Measurements from ENCODE around the gene ADGRG7.

The ADGRG7 gene

GRCh38 chr3:100645913-100646312 is 36.5 kb downstream of the ADGRG7 start:
- H3K4me1 ChIP-seq: no peaks in the 10 kb centered on the region
- no peak overlapping the region for H3K4me3 ChIP-seq (ENCODE audit: low read depth, low read length)
- H3K9me3 ChIP-seq (ENCODE audit: control insufficient read depth, low read length): no peaks in the 10 kb centered on the region
- no peak overlapping the region for H3K4me2 ChIP-seq (ENCODE audit: low read length)
- H3K27me3 ChIP-seq (ENCODE audit: control insufficient read depth, insufficient read depth, low read length): no peaks in the 10 kb centered on the region
- no peak for TF ChIP-seq CTCF (IDR thresholded peaks at IDR 0.05)
- H3K36me3 ChIP-seq (ENCODE audit: control insufficient read depth, insufficient read depth, low read length): no peaks in the 10 kb centered on the region
- H3K27ac ChIP-seq: no peak overlapping the region
- no peak overlapping the region for H2AFZ ChIP-seq
- H3K9ac ChIP-seq: no peak overlapping the region
- no peaks in the 10 kb centered on the region for H3K79me2 ChIP-seq

GRCh38 chr3:100647171-100647570 is 37.8 kb downstream of the ADGRG7 start:
- Histone ChIP-seq H3K27ac (no peak overlapping the region), H3K4me3 (ENCODE audit: low read depth, low read length) (no peak overlapping the region), H3K27me3 (ENCODE audit: control insufficient read depth, insufficient read depth, low read length) (no peaks in the 10 kb centered on the region), H3K9me3 (ENCODE audit: control insufficient read depth, low read length) (no peaks in the 10 kb centered on the region), H3K4me2 (ENCODE audit: low read length) (no peak overlapping the region), H2AFZ (no peak overlapping the region), H3K36me3 (ENCODE audit: control insufficient read depth, insufficient read depth, low read length) (no peaks in the 10 kb centered on the region), H3K79me2 (no peaks in the 10 kb centered on the region), H3K9ac (no peak overlapping the region), H3K4me1 (no peaks in the 10 kb centered on the region)
- TF ChIP-seq CTCF (IDR thresholded peaks at IDR 0.05): no peak

GRCh38 chr3:100647657-100648056 is 38.3 kb downstream of the ADGRG7 start:
- no peak for TF ChIP-seq CTCF (IDR thresholded peaks at IDR 0.05)
- Histone ChIP-seq H3K79me2 (no peaks in the 10 kb centered on the region), H3K9ac (no peak overlapping the region), H3K36me3 (ENCODE audit: control insufficient read depth, insufficient read depth, low read length) (no peaks in the 10 kb centered on the region), H3K27ac (no peak overlapping the region), H3K27me3 (ENCODE audit: control insufficient read depth, insufficient read depth, low read length) (no peaks in the 10 kb centered on the region), H2AFZ (no peak overlapping the region), H3K4me2 (ENCODE audit: low read length) (no peak overlapping the region), H3K4me3 (ENCODE audit: low read depth, low read length) (no peak overlapping the region), H3K9me3 (ENCODE audit: control insufficient read depth, low read length) (no peaks in the 10 kb centered on the region), H3K4me1 (no peaks in the 10 kb centered on the region)

- H3K9ac ChIP-seq: no peak overlapping the region
- no peaks in the 10 kb centered on the region for H3K27me3 ChIP-seq (ENCODE audit: control insufficient read depth, insufficient read depth, low read length)
- no peak for TF ChIP-seq CTCF (IDR thresholded peaks at IDR 0.05)
- H3K79me2 ChIP-seq: no peaks in the 10 kb centered on the region
- no peak overlapping the region for H3K27ac ChIP-seq
- no peaks in the 10 kb centered on the region for H3K4me1 ChIP-seq
- no peak overlapping the region for H3K4me3 ChIP-seq (ENCODE audit: low read depth, low read length)
- no peaks in the 10 kb centered on the region for H3K9me3 ChIP-seq (ENCODE audit: control insufficient read depth, low read length)
- no peak overlapping the region for H3K4me2 ChIP-seq (ENCODE audit: low read length)
- H2AFZ ChIP-seq: peak overlapping the region; percentile 48
- no peaks in the 10 kb centered on the region for H3K36me3 ChIP-seq (ENCODE audit: control insufficient read depth, insufficient read depth, low read length)
These were observed 41.5 kb downstream of the ADGRG7 start for GRCh38 chr3:100650651-100651619.
